Epidermal melanocyte (primary cell): Measurements from ENCODE around the gene CNTN1.

Experiments used
- DNase-seq: peaks from one replicate; pipeline ENCODE4 v3.0.0; 2011; ENCODE audit warnings: low spot score; ENCODE audit not compliant: insufficient read length

The CNTN1 gene

GRCh38 chr12:40957417-40957816 lies 265.2 kb downstream of the CNTN1 start:
- no peak for DNase-seq

- DNase-seq = no peak
These were observed 266.8 kb downstream of the CNTN1 start for GRCh38 chr12:40959041-40959440.

- no peak for DNase-seq
These were observed 271.5 kb downstream of the CNTN1 start for GRCh38 chr12:40963751-40964150.

GRCh38 chr12:40969796-40970195 lies 277.6 kb downstream of the CNTN1 start:
- DNase-seq = no peak

GRCh38 chr12:40970320-40970907 lies 278.2 kb downstream of the CNTN1 start:
- DNase-seq = no peak

GRCh38 chr12:40971911-40972310 lies 279.7 kb downstream of the CNTN1 start:
- no peak for DNase-seq

- no peak for DNase-seq
These were observed 284.3 kb downstream of the CNTN1 start for GRCh38 chr12:40976546-40976945.

DNA sequence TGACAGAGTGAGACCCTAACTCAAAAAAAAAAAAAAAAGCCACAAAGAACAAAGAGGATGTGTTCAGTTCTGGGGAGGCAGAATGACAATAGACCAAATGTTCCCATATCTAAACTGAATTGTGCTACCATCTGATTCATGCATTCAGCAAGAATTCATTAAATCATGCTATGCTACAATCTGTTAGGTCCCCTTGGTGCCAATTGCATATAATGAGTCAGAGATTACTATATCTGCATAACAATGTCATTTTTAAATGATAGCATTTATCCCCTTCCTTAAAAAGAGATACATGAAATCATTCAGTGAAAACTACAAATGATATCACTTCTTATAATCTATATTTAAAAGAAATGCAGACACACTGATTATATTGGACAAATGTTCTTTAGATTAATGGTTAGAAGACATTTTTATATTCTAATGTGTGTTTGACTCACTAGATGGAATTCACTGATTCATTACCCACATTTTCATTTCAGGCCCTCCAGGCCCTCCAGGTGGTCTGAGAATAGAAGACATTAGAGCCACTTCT lies 288.3 kb downstream of the CNTN1 start:
- no peak for DNase-seq

- DNase-seq = no peak
These were observed 293.8 kb downstream of the CNTN1 start for GRCh38 chr12:40986001-40986400.

DNA sequence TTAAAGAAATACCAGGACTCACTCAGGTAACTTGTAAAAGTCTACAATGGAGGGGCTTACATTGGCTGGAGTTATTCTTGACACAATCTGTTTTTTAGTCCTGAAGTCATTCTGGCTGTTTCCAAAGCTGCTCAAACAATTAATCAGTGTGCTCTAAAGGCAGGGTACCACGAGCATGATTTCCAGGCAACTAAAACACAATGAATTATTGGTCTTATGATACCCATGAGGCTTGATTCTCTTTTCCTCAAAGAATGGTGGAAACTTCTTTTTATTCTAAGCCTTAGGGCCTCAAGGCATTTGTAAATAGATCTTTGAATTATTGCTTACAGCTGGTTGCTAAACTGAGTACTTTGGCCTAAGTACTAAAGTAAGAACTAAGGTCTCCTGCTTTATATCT lies 296.1 kb downstream of the CNTN1 start:
- no peak for DNase-seq

GRCh38 chr12:40988824-40989223 lies 296.6 kb downstream of the CNTN1 start:
- no peak for DNase-seq

GRCh38 chr12:40989785-40990184 lies 297.5 kb downstream of the CNTN1 start:
- DNase-seq = no peak

DNA sequence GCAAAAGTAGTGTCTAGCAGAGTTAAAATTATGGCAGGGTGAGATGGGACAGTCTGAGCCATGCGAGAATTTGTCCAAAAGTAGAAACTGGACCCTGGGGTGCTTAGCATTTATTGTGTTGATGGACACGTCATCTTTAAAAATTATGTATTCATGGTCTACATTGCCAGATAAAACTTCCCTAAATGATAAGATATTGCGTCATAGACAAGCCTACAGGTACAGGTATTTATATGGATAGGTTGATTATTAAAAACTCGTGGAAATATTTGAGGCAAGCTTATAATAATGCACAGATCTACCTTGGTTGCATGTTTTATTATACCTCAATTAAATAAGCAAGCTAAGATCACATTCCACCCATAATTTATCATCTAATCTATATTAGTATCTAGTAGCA lies 299.9 kb downstream of the CNTN1 start:
- DNase-seq = no peak

DNA sequence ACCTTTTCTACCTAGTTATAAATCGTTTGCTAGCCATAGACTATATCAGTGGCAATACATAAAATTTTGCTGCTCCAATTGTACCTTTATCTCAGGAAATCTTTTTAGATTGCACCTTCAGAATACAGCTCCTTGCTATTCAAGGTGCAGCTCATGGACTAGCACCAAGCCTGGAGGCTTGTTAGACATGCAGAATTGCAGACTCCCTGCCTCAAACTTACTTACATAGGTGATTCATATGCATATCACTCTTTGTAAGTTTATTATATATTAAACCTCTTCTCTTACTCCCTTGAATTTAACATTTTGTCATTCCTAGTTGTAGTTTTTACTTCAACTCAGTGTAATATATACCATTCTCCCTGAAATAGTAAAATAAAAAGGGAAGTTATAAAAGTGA lies 300.4 kb downstream of the CNTN1 start:
- DNase-seq = no peak

- DNase-seq = no peak
These were observed 300.9 kb downstream of the CNTN1 start for GRCh38 chr12:40993158-40993557.

- no peak for DNase-seq
These were observed 303.9 kb downstream of the CNTN1 start for GRCh38 chr12:40996091-40996490.

DNA sequence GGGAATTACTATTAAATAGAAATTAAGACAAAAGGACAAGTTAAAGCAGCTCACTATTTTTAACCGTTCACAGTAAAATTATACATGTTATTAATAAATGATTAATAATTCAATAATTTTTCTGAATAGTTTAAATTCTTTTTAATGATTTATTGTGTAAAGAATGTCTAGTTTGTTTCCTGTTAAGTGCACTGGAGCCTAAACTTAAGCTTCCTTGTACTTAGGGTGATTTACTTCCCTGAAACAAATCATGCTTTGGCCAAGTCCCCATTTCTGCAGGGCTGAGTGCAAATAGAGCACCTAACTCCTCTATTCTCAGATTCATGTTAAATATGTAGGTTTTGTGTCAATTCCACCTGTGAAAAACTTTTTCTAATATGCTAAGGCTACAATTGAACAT lies 307.0 kb downstream of the CNTN1 start:
- no peak for DNase-seq

- no peak for DNase-seq
These were observed 316.2 kb downstream of the CNTN1 start for GRCh38 chr12:41008472-41008871.

GRCh38 chr12:41011939-41012338 lies 319.7 kb downstream of the CNTN1 start:
- DNase-seq = no peak

DNA sequence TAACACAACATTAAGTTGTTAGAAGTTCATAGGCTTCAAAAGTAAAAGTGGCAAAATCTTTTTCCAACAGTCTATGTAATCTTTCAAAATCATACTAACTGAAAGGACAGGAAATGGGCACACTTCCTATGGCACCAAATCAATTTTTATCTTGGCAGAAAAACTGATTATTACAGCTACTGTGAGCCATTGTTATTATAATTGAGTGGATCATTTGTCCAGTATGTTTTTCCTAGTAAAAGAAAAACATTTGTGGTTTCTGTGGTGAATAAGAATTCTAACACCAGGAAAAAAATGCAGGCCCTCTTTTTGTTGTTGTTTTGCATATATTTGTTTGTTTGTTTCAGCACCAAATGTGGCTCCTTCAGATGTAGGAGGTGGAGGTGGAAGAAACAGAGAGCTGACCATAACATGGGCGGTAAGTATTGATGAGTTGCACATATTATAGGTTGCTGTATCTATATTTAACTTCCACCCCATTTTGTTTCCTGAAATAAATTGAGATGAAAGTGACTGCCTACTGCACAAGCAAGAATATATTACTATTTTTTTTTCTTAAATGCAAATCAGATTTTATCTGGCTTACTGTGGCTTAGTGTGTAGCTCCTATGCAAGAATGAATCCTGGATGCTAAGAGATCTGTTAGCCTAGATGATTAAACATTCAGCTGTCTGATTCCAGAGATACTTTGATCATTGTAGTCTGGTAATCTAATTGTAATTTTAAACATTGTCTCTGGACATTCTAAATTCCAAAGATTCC lies 321.8 kb downstream of the CNTN1 start:
- no peak for DNase-seq

DNA sequence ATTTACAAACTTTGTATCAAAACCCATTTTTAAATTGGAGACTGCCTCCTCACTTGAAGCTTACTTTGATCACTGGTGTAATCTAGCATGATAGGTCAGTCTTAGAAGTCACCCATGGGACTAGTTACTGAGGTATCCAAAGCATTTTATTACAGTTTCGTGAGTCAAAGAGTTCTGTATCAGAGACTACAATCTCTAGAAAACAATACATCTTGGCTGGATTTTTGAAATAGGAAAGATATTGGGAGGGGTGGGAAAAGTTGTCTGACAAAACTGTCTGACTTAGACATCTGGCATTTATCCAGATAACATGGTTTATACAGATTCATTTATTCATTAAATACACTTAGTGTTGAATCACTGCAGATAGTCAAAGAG lies 322.4 kb downstream of the CNTN1 start:
- DNase-seq = no peak

GRCh38 chr12:41018010-41018409 lies 325.8 kb downstream of the CNTN1 start:
- no peak for DNase-seq

GRCh38 chr12:41019461-41019860 lies 327.2 kb downstream of the CNTN1 start:
- DNase-seq = no peak
